IPS-15b (cell line): ENCODE results near the gene SPIC.
"Not testable (repeated sequence)": the region's sequence is repeated elsewhere in the genome, so short reads cannot be mapped to it uniquely, and the experiment has no call there.

Experiments
- H3K27me3 ChIP-seq: one replicate; pipeline ENCODE4 v1.6.1; 2013; ENCODE audit warnings: low read length; ENCODE audit not compliant: control insufficient read depth, insufficient read depth
- H3K36me3 ChIP-seq: one replicate; pipeline ENCODE4 v1.6.1; 2013; ENCODE audit warnings: low read length; ENCODE audit not compliant: control insufficient read depth, insufficient read depth
- H3K4me1 ChIP-seq: one replicate; pipeline ENCODE4 v1.6.1; 2013; ENCODE audit warnings: mild to moderate bottlenecking, low read length; ENCODE audit not compliant: control insufficient read depth, insufficient read depth
- H3K4me3 ChIP-seq: one replicate; pipeline ENCODE4 v1.5.1; 2013; ENCODE audit warnings: low read depth, low read length
- H3K9ac ChIP-seq: one replicate; pipeline ENCODE4 v1.6.1; 2013; ENCODE audit warnings: low read depth, mild to moderate bottlenecking, low read length
- H3K9me3 ChIP-seq: one replicate; pipeline ENCODE4 v1.6.1; 2013; ENCODE audit warnings: mild to moderate bottlenecking, low read length; ENCODE audit not compliant: control insufficient read depth, insufficient read depth

Gene SPIC

GRCh38 chr12:101474711-101475386 lies at the start of gene SPIC:
Gene SPIC, plus strand, starts transcription at chr12:101475336. Its CDS starts 1,569 bp downstream, at chr12:101476905.
- Histone ChIP-seq H3K9me3 (no peaks in the 10 kb centered on the region), H3K36me3 (no peaks in the 10 kb centered on the region), H3K27me3 (no peaks in the 10 kb centered on the region), H3K9ac (no peak within 1 kb of the TSS), H3K4me3 (no peak within 1 kb of the TSS), H3K4me1 (peaks cover 8% of the 10 kb centered on the region)

GRCh38 chr12:101430456-101430855 lies 44.7 kb upstream of the SPIC start:
- no peaks in the 10 kb centered on the region for H3K36me3 ChIP-seq

GRCh38 chr12:101436136-101436535 lies 39.0 kb upstream of the SPIC start:
- H3K27me3 ChIP-seq = no peaks in the 10 kb centered on the region
- H3K9me3 ChIP-seq = no peaks in the 10 kb centered on the region
- no peak overlapping the region for H3K9ac ChIP-seq
- H3K4me1 ChIP-seq = no peaks in the 10 kb centered on the region
- no peaks in the 10 kb centered on the region for H3K36me3 ChIP-seq
- H3K4me3 ChIP-seq = no peak overlapping the region

More at GRCh38 chr12:101430456-101430855, 44.7 kb upstream of the SPIC start:
- Histone ChIP-seq H3K9ac (no peak overlapping the region), H3K4me3 (no peak overlapping the region), H3K4me1 (no peaks in the 10 kb centered on the region), H3K9me3 (no peaks in the 10 kb centered on the region), H3K27me3 (no peaks in the 10 kb centered on the region)

GRCh38 chr12:101439236-101439635 lies 35.9 kb upstream of the SPIC start:
- H3K4me3 ChIP-seq = no peak overlapping the region
- H3K9me3 ChIP-seq = no peaks in the 10 kb centered on the region
- no peaks in the 10 kb centered on the region for H3K27me3 ChIP-seq
- H3K9ac ChIP-seq = no peak overlapping the region
- H3K36me3 ChIP-seq = no peaks in the 10 kb centered on the region
- H3K4me1 ChIP-seq = no peaks in the 10 kb centered on the region

GRCh38 chr12:101441461-101442224 lies 33.5 kb upstream of the SPIC start:
- Histone ChIP-seq H3K9ac (no peak overlapping the region), H3K4me1 (no peaks in the 10 kb centered on the region), H3K36me3 (no peaks in the 10 kb centered on the region), H3K9me3 (no peaks in the 10 kb centered on the region), H3K27me3 (no peaks in the 10 kb centered on the region), H3K4me3 (no peak overlapping the region)

- H3K27me3 ChIP-seq = no peaks in the 10 kb centered on the region
- H3K9me3 ChIP-seq = no peaks in the 10 kb centered on the region
- H3K4me1 ChIP-seq = no peaks in the 10 kb centered on the region
These were observed 19.5 kb upstream of the SPIC start for GRCh38 chr12:101455685-101456084.

GRCh38 chr12:101459642-101460346 lies 15.3 kb upstream of the SPIC start:
- no peak overlapping the region for H3K9ac ChIP-seq
- no peak overlapping the region for H3K4me3 ChIP-seq
- H3K9me3 ChIP-seq = no peaks in the 10 kb centered on the region
- no peaks in the 10 kb centered on the region for H3K36me3 ChIP-seq
- no peaks in the 10 kb centered on the region for H3K4me1 ChIP-seq
- no peaks in the 10 kb centered on the region for H3K27me3 ChIP-seq

More at GRCh38 chr12:101455685-101456084, 19.5 kb upstream of the SPIC start:
- Histone ChIP-seq H3K9ac (no peak overlapping the region), H3K4me3 (no peak overlapping the region), H3K36me3 (no peaks in the 10 kb centered on the region)

- Histone ChIP-seq H3K36me3 (no peaks in the 10 kb centered on the region), H3K4me3 (no peak overlapping the region), H3K4me1 (peaks cover under 1% of the 10 kb centered on the region), H3K27me3 (no peaks in the 10 kb centered on the region), H3K9me3 (no peaks in the 10 kb centered on the region), H3K9ac (no peak overlapping the region)
These were observed 6.2 kb upstream of the SPIC start for GRCh38 chr12:101468948-101469347.

GRCh38 chr12:101470939-101471338 lies 4.2 kb upstream of the SPIC start:
- no peaks in the 10 kb centered on the region for H3K36me3 ChIP-seq
- peaks cover 8% of the 10 kb centered on the region for H3K4me1 ChIP-seq
- no peaks in the 10 kb centered on the region for H3K27me3 ChIP-seq
- H3K9ac ChIP-seq = no peak overlapping the region
- H3K9me3 ChIP-seq = no peaks in the 10 kb centered on the region
- H3K4me3 ChIP-seq = no peak overlapping the region

GRCh38 chr12:101471878-101472277 lies 3.3 kb upstream of the SPIC start:
- H3K9me3 ChIP-seq, H3K9ac ChIP-seq, H3K36me3 ChIP-seq, H3K27me3 ChIP-seq, H3K4me3 ChIP-seq, H3K4me1 ChIP-seq: not testable (repeated sequence)

- Histone ChIP-seq H3K4me3 (no peak overlapping the region), H3K9me3 (no peaks in the 10 kb centered on the region), H3K4me1 (peaks cover 8% of the 10 kb centered on the region), H3K27me3 (no peaks in the 10 kb centered on the region), H3K36me3 (no peaks in the 10 kb centered on the region), H3K9ac (no peak overlapping the region)
These were observed 888 bp upstream of the SPIC start for GRCh38 chr12:101474248-101474647.
